Measurements from ENCODE around the gene MGAT4B.
"Not testable (repeated sequence)": the region's sequence is repeated elsewhere in the genome, so short reads cannot be mapped to it uniquely, and the experiment has no call there.

- not testable (repeated sequence) for TF ChIP-seq CTCF (optimal IDR thresholded peaks at IDR 0.05 in 1 of 3, IDR thresholded peaks at IDR 0.05 in 1 of 3, conservative IDR thresholded peaks at IDR 0.05 in 1 of 3; ENCODE audit: extremely low read depth in 1 of 3, insufficient read depth in 2 of 3, low read length in 3 of 3); EZH2 (IDR thresholded peaks at IDR 0.05; ENCODE audit: low read length)
Observed at GRCh38 chr5:179834871-179835270, 28.2 kb upstream of the MGAT4B start.

All from keratinocyte (primary cell).